HEK293 (cell line): ENCODE data around the gene MYO7B.

Experiments used
- CTCF ChIA-PET: fragments of 350-600 bp; formaldehyde crosslinking; extraction: SDS; loops from one replicate; lab custom pipeline; 2021; ENCODE audit warnings: antibody characterized with exemption; lab: Yijun Ruan, JAX
- POLR2A ChIA-PET: fragments of 300-600 bp; formaldehyde crosslinking; extraction: SDS; loops from one replicate; lab custom pipeline; 2020; ENCODE audit warnings: antibody characterized with exemption, inconsistent platforms; lab: Yijun Ruan, JAX
- H3K27ac ChIP-seq: fragments of 200-500 bp; sonication (Bioruptor generic); 2 replicates; pipeline ENCODE4 v1.5.1; 2014; ENCODE audit warnings: low read depth, low read length, control low read depth, inconsistent platforms; ENCODE audit errors: extremely low read depth
- H3K36me3 ChIP-seq, 2 experiments: fragments of 200-500 bp in 1 of 2; sonication (Bioruptor generic) in 1 of 2; 1 replicate in 1 of 2; 2 replicates in 1 of 2; pipeline ENCODE4 v1.5.1; 2014 to 2017; ENCODE audit warnings: inconsistent platforms in 2 of 2, low read length in 2 of 2; ENCODE audit not compliant: control insufficient read depth in 2 of 2, insufficient read depth in 1 of 2
- H3K4me1 ChIP-seq: fragments of 200-500 bp; sonication (Bioruptor generic); 2 replicates; pipeline ENCODE4 v1.5.1; 2014; ENCODE audit warnings: mild to moderate bottlenecking, low read length, inconsistent platforms; ENCODE audit not compliant: control insufficient read depth, insufficient read depth
- H3K4me3 ChIP-seq: 2 replicates; pipeline ENCODE4 v1.5.1; 2011; ENCODE audit warnings: low read depth, mild to moderate bottlenecking, control low read depth, low read length, moderate library complexity
- H3K9me3 ChIP-seq: fragments of 200-500 bp; sonication (Bioruptor generic); 2 replicates; pipeline ENCODE4 v1.5.1; 2014; ENCODE audit warnings: low read depth, low read length, inconsistent platforms; ENCODE audit not compliant: control insufficient read depth, insufficient read depth
- FEZF1 ChIP-seq: fragments of 450-650 bp; formaldehyde crosslinking; IDR thresholded peaks from 2 replicates; pipeline ENCODE4 v1.5.1; 2016; ENCODE audit warnings: missing biosample characterization, missing genetic modification characterization
- KLF9 ChIP-seq: fragments of 450-650 bp; formaldehyde crosslinking; IDR thresholded peaks from 2 replicates; pipeline ENCODE4 v1.5.1; 2016; ENCODE audit warnings: missing biosample characterization, missing genetic modification characterization, low read depth
- RBAK ChIP-seq: fragments of 450-650 bp; formaldehyde crosslinking; IDR thresholded peaks from 2 replicates; pipeline ENCODE4 v1.5.1; 2016; ENCODE audit warnings: missing biosample characterization, missing genetic modification characterization
- SETDB1 ChIP-seq: IDR thresholded peaks from one replicate; pipeline ENCODE4 v1.6.1; 2017; ENCODE audit warnings: mild to moderate bottlenecking, low read length, moderate library complexity, mixed read lengths; ENCODE audit not compliant: insufficient read length
- TCF7L2 ChIP-seq: IDR thresholded peaks from 2 replicates; pipeline ENCODE4 v1.6.1; 2011; ENCODE audit warnings: low read depth, mild to moderate bottlenecking, inconsistent platforms, low read length, moderate library complexity, borderline replicate concordance
- TSHZ1 ChIP-seq: fragments of 450-650 bp; formaldehyde crosslinking; IDR thresholded peaks from 2 replicates; pipeline ENCODE4 v1.5.1; 2016; ENCODE audit warnings: missing biosample characterization, missing genetic modification characterization, borderline replicate concordance
- ZBTB17 ChIP-seq: fragments of 450-650 bp; formaldehyde crosslinking; IDR thresholded peaks from 2 replicates; pipeline ENCODE4 v1.5.1; 2016; ENCODE audit warnings: missing biosample characterization, missing genetic modification characterization
- ZNF214 ChIP-seq: fragments of 450-650 bp; formaldehyde crosslinking; IDR thresholded peaks from 2 replicates; pipeline ENCODE4 v1.5.1; 2017; ENCODE audit warnings: missing biosample characterization, mild to moderate bottlenecking, missing genetic modification characterization, borderline replicate concordance
- ZNF302 ChIP-seq: fragments of 450-650 bp; formaldehyde crosslinking; IDR thresholded peaks from 2 replicates; pipeline ENCODE4 v1.5.1; 2016; ENCODE audit warnings: missing biosample characterization, missing genetic modification characterization, low read depth
- ZNF354C ChIP-seq: fragments of 450-650 bp; formaldehyde crosslinking; IDR thresholded peaks from 2 replicates; pipeline ENCODE4 v1.5.1; 2016; ENCODE audit warnings: missing biosample characterization, missing genetic modification characterization, low read depth, borderline replicate concordance
- ZNF501 ChIP-seq: fragments of 450-650 bp; formaldehyde crosslinking; IDR thresholded peaks from 2 replicates; pipeline ENCODE4 v1.5.1; 2016; ENCODE audit warnings: missing biosample characterization, missing genetic modification characterization
- ZNF600 ChIP-seq: fragments of 450-650 bp; formaldehyde crosslinking; IDR thresholded peaks from 2 replicates; pipeline ENCODE4 v1.5.1; 2016; ENCODE audit warnings: missing biosample characterization, missing genetic modification characterization
- ZNF654 ChIP-seq: fragments of 450-650 bp; formaldehyde crosslinking; IDR thresholded peaks from 2 replicates; pipeline ENCODE4 v1.5.1; 2016; ENCODE audit warnings: low read depth, missing biosample characterization, missing genetic modification characterization
- ZNF777 ChIP-seq: fragments of 450-650 bp; formaldehyde crosslinking; IDR thresholded peaks from 2 replicates; pipeline ENCODE4 v1.5.1; 2017; ENCODE audit warnings: missing biosample characterization, missing genetic modification characterization, borderline replicate concordance
- ZNF791 ChIP-seq: fragments of 450-650 bp; formaldehyde crosslinking; IDR thresholded peaks from 2 replicates; pipeline ENCODE4 v1.5.1; 2016; ENCODE audit warnings: missing biosample characterization, missing genetic modification characterization
- ZSCAN23 ChIP-seq: fragments of 450-650 bp; formaldehyde crosslinking; IDR thresholded peaks from 2 replicates; pipeline ENCODE4 v1.5.1; 2016; ENCODE audit warnings: missing biosample characterization, missing genetic modification characterization
- ZXDB ChIP-seq: fragments of 450-650 bp; formaldehyde crosslinking; IDR thresholded peaks from 2 replicates; pipeline ENCODE4 v1.5.1; 2016; ENCODE audit warnings: missing biosample characterization, missing genetic modification characterization
- TF ChIP-seq, protein P1 (sequence below): fragments of 450-650 bp; formaldehyde crosslinking; IDR thresholded peaks from 2 replicates; pipeline ENCODE4 v1.5.1; 2017; ENCODE audit warnings: missing biosample characterization, missing genetic modification characterization

Gene MYO7B

DNA sequence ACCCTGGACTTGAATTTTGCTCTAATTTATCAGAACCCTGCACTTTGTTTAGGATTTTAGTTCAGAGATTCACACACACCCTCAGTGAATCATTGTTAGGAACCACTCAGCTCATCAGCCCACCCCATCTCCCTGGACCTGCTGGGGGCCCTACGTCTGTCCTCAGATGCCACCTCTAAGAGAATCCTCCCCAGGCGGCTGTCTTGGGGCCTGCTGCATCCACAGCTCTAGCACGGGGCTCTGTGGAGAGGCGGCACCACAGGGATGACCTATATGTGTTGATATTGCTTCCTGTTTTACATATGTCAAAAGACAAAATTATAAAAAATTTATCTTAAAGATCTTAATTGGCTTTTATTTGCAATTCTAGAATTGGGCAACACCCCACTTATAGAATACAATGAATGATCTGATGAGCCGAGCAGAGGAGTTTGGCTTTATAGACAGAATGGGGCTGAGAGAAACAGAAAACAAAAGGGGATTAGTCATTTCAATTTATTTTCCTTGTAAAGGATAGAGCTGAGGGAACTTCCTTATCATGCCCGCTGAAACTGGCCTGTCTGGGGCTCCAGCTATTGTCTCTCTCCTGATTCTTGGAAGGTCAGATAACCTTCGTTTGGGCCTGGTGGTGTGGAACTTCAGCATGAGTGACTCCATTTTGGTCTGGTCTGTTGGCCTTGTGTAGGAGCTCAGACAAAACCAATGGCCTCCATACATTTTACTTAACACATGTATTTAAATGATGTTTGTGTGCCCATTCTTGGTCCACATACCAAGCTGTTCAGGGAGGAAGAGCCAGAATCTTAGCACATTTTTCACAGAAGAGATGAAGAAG lies 1.4 kb downstream of the MYO7B start:
- no peak overlapping the region for H3K27ac ChIP-seq
- no peak overlapping the region for H3K4me3 ChIP-seq
- H3K4me1 ChIP-seq: no peaks in the 10 kb centered on the region
- H3K36me3 ChIP-seq: no peaks in the 10 kb centered on the region
- TF ChIP-seq TSHZ1 (tag by site-specific recombination): no peak
- POLR2A ChIA-PET: no interaction called here
- CTCF ChIA-PET: no interaction called here
- H3K9me3 ChIP-seq: no peaks in the 10 kb centered on the region

DNA sequence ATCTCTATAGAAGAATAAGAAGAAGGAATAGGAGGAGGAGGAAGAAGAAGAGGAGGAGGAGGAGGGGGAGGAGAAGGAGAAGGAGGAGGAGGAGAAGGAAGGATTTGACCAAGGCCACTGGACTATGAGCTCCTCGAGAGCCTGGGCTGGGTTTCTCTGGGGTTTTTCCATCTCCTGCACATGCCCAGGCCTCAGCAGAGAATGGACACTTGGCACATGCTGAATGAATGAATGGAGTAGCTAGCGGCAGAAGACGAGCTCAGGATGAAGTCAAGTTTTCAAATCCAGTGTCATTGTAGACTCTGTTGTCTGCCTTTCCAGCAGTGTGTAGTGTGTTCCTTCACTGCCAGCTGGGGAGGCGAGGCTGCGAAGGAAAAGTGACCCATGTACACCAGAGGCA lies 2.2 kb downstream of the MYO7B start:
- ChIA-PET POLR2A (no interaction called here), CTCF (no interaction called here)
- Histone ChIP-seq H3K36me3 (no peaks in the 10 kb centered on the region), H3K4me3 (no peak overlapping the region), H3K27ac (no peak overlapping the region), H3K4me1 (no peaks in the 10 kb centered on the region), H3K9me3 (no peaks in the 10 kb centered on the region)
- TF ChIP-seq ZNF214 (tag by site-specific recombination) (no peak), ZNF791 (tag by site-specific recombination) (no peak), SETDB1 (no peak), KLF9 (tag by site-specific recombination) (no peak), ZNF600 (tag by site-specific recombination) (no peak)

DNA sequence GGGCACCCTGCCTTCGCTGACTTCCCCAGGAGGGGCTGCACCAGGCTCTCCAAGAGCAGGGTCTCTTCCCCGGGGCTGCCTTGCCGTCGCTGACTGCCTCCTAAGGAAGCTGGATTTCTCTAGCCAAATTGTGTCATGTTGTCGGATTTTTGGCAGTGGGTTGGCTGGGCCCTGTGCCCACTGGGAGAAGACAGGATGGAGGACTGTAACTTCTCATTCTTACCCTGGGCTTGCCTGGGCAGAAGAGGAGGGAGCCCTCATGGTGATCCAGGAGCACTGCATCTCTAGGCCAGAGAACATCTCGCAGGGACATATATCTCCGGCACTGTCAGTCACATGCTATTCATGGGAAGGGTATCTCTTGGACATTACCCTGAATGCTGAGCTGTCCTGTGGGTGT lies 6.3 kb downstream of the MYO7B start:
- ChIA-PET POLR2A (no interaction called here), CTCF (no interaction called here)
- no peaks in the 10 kb centered on the region for H3K36me3 ChIP-seq
- H3K9me3 ChIP-seq: no peaks in the 10 kb centered on the region
- H3K4me3 ChIP-seq: no peak overlapping the region
- TF ChIP-seq ZSCAN23 (tag by site-specific recombination) (no peak), ZNF354C (tag by site-specific recombination) (no peak), ZNF654 (tag by site-specific recombination) (no peak), ZXDB (tag by site-specific recombination) (no peak), TCF7L2 (no peak), ZBTB17 (tag by site-specific recombination) (no peak), RBAK (tag by site-specific recombination) (no peak), ZNF501 (tag by site-specific recombination) (no peak), FEZF1 (no peak), ZNF777 (tag by site-specific recombination) (no peak), SETDB1 (no peak), ZNF302 (tag by site-specific recombination) (no peak)
- TF ChIP-seq, protein P1, sequence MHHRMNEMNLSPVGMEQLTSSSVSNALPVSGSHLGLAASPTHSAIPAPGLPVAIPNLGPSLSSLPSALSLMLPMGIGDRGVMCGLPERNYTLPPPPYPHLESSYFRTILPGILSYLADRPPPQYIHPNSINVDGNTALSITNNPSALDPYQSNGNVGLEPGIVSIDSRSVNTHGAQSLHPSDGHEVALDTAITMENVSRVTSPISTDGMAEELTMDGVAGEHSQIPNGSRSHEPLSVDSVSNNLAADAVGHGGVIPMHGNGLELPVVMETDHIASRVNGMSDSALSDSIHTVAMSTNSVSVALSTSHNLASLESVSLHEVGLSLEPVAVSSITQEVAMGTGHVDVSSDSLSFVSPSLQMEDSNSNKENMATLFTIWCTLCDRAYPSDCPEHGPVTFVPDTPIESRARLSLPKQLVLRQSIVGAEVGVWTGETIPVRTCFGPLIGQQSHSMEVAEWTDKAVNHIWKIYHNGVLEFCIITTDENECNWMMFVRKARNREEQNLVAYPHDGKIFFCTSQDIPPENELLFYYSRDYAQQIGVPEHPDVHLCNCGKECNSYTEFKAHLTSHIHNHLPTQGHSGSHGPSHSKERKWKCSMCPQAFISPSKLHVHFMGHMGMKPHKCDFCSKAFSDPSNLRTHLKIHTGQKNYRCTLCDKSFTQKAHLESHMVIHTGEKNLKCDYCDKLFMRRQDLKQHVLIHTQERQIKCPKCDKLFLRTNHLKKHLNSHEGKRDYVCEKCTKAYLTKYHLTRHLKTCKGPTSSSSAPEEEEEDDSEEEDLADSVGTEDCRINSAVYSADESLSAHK (tag by site-specific recombination): no peak
- no peak overlapping the region for H3K27ac ChIP-seq
- H3K4me1 ChIP-seq: no peaks in the 10 kb centered on the region
